Endothelial cell of umbilical vein (primary cell): ENCODE data around the gene RMC1. TPM values are rescaled to one million over a fixed set of nuclear protein-coding genes. Genes with fewer than 3 reads are reported as not detected.

ENCODE experiments used
- BruUV-seq: library from RNA; stranded (reverse); fragments of 400-500 nt; replicated peaks from 2 replicates; lab custom pipeline; 2021; lab: Mats Ljungman, UMichigan
- CTCF ChIA-PET: fragments of 300-600, 350-600 bp; sonication (Branson Sonifier 250); formaldehyde crosslinking; loops from one replicate; lab custom pipeline; 2021; ENCODE audit warnings: antibody characterized with exemption, inconsistent platforms; lab: Charles Lee
- POLR2A ChIA-PET: fragments of 300-600, 350-600 bp; sonication (Branson Sonifier 250); formaldehyde crosslinking; loops from one replicate; lab custom pipeline; 2021; ENCODE audit warnings: antibody characterized with exemption, inconsistent platforms; lab: Charles Lee
- DNase-seq: peaks from one replicate; pipeline ENCODE4 v3.0.0-alpha.2; 2011; ENCODE audit warnings: low read depth, low spot score
- FAIRE-seq: peaks from 2 replicates; lab custom pipeline; 2011; peaks lifted over from hg19 to GRCh38; lab: Jason Lieb, UNC
- H2AFZ ChIP-seq: 2 replicates; pipeline ENCODE4 v1.6.0; 2012; ENCODE audit warnings: low read depth, low read length, control low read depth, inconsistent platforms
- H3K27ac ChIP-seq: 2 replicates; pipeline ENCODE4 v1.5.1; 2011; ENCODE audit warnings: low read depth, mild to moderate bottlenecking, control low read depth, low read length, moderate library complexity; ENCODE audit not compliant: insufficient read depth
- H3K27me3 ChIP-seq, 2 experiments: 2 replicates each; pipeline versions ENCODE4 v1.6.0 to v1.6.1; 2011; ENCODE audit warnings: low read length in 2 of 2, mixed read lengths in 1 of 2; ENCODE audit not compliant: control insufficient read depth in 2 of 2, insufficient read depth in 2 of 2
- H3K36me3 ChIP-seq, 2 experiments: 2 replicates in 1 of 2; 3 replicates in 1 of 2; pipeline ENCODE4 v1.5.1; 2011; ENCODE audit warnings: low read length in 2 of 2, mild to moderate bottlenecking in 1 of 2, moderate library complexity in 1 of 2; ENCODE audit not compliant: control insufficient read depth in 2 of 2, insufficient read depth in 2 of 2; ENCODE audit errors: extremely low read depth in 1 of 2
- H3K4me1 ChIP-seq: 3 replicates; pipeline ENCODE4 v1.5.1; 2011; ENCODE audit warnings: mild to moderate bottlenecking, low read length; ENCODE audit not compliant: control insufficient read depth, insufficient read depth; ENCODE audit errors: extremely low read depth
- H3K4me2 ChIP-seq: 2 replicates; pipeline ENCODE4 v1.6.1; 2011; ENCODE audit warnings: low read length, control low read depth, mixed read lengths; ENCODE audit not compliant: insufficient read depth
- H3K4me3 ChIP-seq, 3 experiments: fragments of 200-600 bp in 1 of 3; sonication (generic), shearing (Covaris generic) in 1 of 3; replicated peaks in 1 of 3; 2 replicates each; pipeline ENCODE4 v1.5.1; 2011 to 2016; ENCODE audit warnings: control low read depth in 3 of 3, low read length in 3 of 3, mild to moderate bottlenecking in 2 of 3, inconsistent platforms in 1 of 3, low read depth in 1 of 3, moderate library complexity in 1 of 3; ENCODE audit not compliant: insufficient read depth in 1 of 3
- H3K79me2 ChIP-seq: 2 replicates; pipeline ENCODE4 v1.6.0; 2012; ENCODE audit warnings: low read length, inconsistent platforms; ENCODE audit not compliant: control insufficient read depth, insufficient read depth
- H3K9ac ChIP-seq: replicated peaks from 2 replicates; pipeline ENCODE3; 2011; ENCODE audit warnings: low read length, control low read depth; ENCODE audit not compliant: insufficient read depth; ENCODE audit errors: extremely low read depth
- H3K9me1 ChIP-seq: replicated peaks from 3 replicates; pipeline ENCODE4 v1.6.0; 2011; ENCODE audit warnings: mild to moderate bottlenecking, low read length; ENCODE audit not compliant: control insufficient read depth, insufficient read depth; ENCODE audit errors: extremely low read depth
- H3K9me3 ChIP-seq: replicated peaks from 2 replicates; pipeline ENCODE4 v1.5.1; 2012; ENCODE audit warnings: low read length, inconsistent platforms; ENCODE audit not compliant: control insufficient read depth, insufficient read depth
- H4K20me1 ChIP-seq: replicated peaks from 2 replicates; pipeline ENCODE3; 2011; ENCODE audit warnings: mild to moderate bottlenecking, low read length; ENCODE audit not compliant: control insufficient read depth, insufficient read depth; ENCODE audit errors: extremely low read depth
- CTCF ChIP-seq, 2 donors: IDR thresholded peaks; 1 replicate in 1 of 2; 2 replicates in 1 of 2; pipeline ENCODE4 v1.5.1; 2011; ENCODE audit warnings: low read length in 2 of 2, mild to moderate bottlenecking in 2 of 2, moderate library complexity in 2 of 2, control low read depth in 1 of 2, inconsistent platforms in 1 of 2, low read depth in 1 of 2; ENCODE audit not compliant: insufficient read depth in 1 of 2; ENCODE audit errors: extremely low read depth in 1 of 2
- EZH2 ChIP-seq: IDR thresholded peaks from 2 replicates; pipeline ENCODE4 v1.6.1; 2012; ENCODE audit warnings: borderline replicate concordance, low read depth, mild to moderate bottlenecking, moderate library complexity, low read length, inconsistent platforms; ENCODE audit not compliant: severe bottlenecking
- FOS ChIP-seq: IDR thresholded peaks from 2 replicates; pipeline ENCODE4 v1.6.1; 2011; ENCODE audit warnings: mild to moderate bottlenecking, low read length, moderate library complexity, borderline replicate concordance; ENCODE audit not compliant: insufficient read depth
- GATA2 ChIP-seq: IDR thresholded peaks from 2 replicates; pipeline ENCODE4 v1.7.0; 2011; ENCODE audit warnings: low read depth, mild to moderate bottlenecking, moderate library complexity, mixed read lengths, low read length; ENCODE audit not compliant: insufficient read length, insufficient read depth
- JUN ChIP-seq: IDR thresholded peaks from 2 replicates; pipeline ENCODE4 v1.6.1; 2011; ENCODE audit warnings: borderline replicate concordance, low read depth; ENCODE audit not compliant: insufficient read length, insufficient read depth
- MAX ChIP-seq: IDR thresholded peaks from 2 replicates; pipeline ENCODE4 v1.6.1; 2011; ENCODE audit not compliant: insufficient read depth, insufficient read length
- MYC ChIP-seq: IDR thresholded peaks from one replicate; pipeline ENCODE4 v1.6.1; 2011; ENCODE audit warnings: mild to moderate bottlenecking, low read depth, low read length
- POLR2A ChIP-seq: IDR thresholded peaks from 2 replicates; pipeline ENCODE4 v1.6.1; 2012; ENCODE audit warnings: low read depth, mild to moderate bottlenecking, control low read depth, low read length
- POLR2AphosphoS5 ChIP-seq: IDR thresholded peaks from 2 replicates; pipeline ENCODE4 v1.6.1; 2012; ENCODE audit warnings: low read depth, mild to moderate bottlenecking, control low read depth, low read length, moderate library complexity; ENCODE audit not compliant: insufficient read depth
- dilution Hi-C: fragments of 300-500 bp; cut with MboI; formaldehyde crosslinking; loops from one replicate; pipeline ENCODE4 v1.15.0; 2019; ENCODE audit warnings: low sequenced_read_pairs; ENCODE audit not compliant: extremely low pct_ligation_motif_present
- intact Hi-C: fragments of 100-400 bp; cut with micrococcal nuclease; formaldehyde crosslinking; loops from one replicate; pipeline ENCODE4 v1.10.0; 2022
- polyA plus RNA-seq, 4 experiments: library from polyadenylated mRNA; depleted of rRNA in 3 of 4; stranded (reverse) in 3 of 4; unstranded in 1 of 4; fragments of >200 nt; gene quantifications; 2 replicates each; pipeline versions ENCODE4 v1.2.1 to v1.2.3, GENCODE V29; 2011 to 2012; ENCODE audit warnings: missing spikeins in 1 of 4
- total RNA-seq: library from RNA; stranded (reverse); gene quantifications from 2 replicates; pipeline ENCODE4 v1.2.3, GENCODE V29; 2021

The RMC1 gene
- total and polyA plus RNA-seq, 2 donors (not counting 3 experiments of a cell fraction or from before 2014, with no cell fraction given) = 26.2 to 29.7 TPM

GRCh38 chr18:23548719-23549118, 45.4 kb downstream of the RMC1 start:
- no peak overlapping the region for H3K27ac ChIP-seq

GRCh38 chr18:23550898-23551297, 47.6 kb downstream of the RMC1 start:
- Histone ChIP-seq H3K9me1 (no peaks in the 10 kb centered on the region), H3K36me3 (peaks cover 10 to 11% of the 10 kb centered on the region in 2 experiments), H3K27me3 (no peaks in the 10 kb centered on the region), H3K4me2 (no peak overlapping the region), H3K27ac (no peak overlapping the region), H2AFZ (no peak overlapping the region), H3K4me3 (no peak overlapping the region), H4K20me1 (no peaks in the 10 kb centered on the region), H3K4me1 (no peaks in the 10 kb centered on the region), H3K79me2 (no peaks in the 10 kb centered on the region), H3K9ac (no peak overlapping the region), H3K9me3 (no peaks in the 10 kb centered on the region)
- TF ChIP-seq MYC (no peak), EZH2 (no peak), POLR2A (no peak), POLR2AphosphoS5 (no peak), FOS (no peak), MAX (no peak), JUN (no peak), CTCF (IDR thresholded peaks at IDR 0.05; ENCODE audit: extremely low read depth in 1 of 2, insufficient read depth in 1 of 2, low read depth in 1 of 2, low read length in 2 of 2) (no peak), GATA2 (no peak)
- ChIA-PET CTCF (no interaction called here), POLR2A (no interaction called here)
- no peak for DNase-seq
- dilution Hi-C loops (no loop called here), intact Hi-C loops (no loop called here)
- no peak for FAIRE-seq
- BruUV-seq = no TSS peak

More at GRCh38 chr18:23548719-23549118, 45.4 kb downstream of the RMC1 start:
- dilution Hi-C loops = no loop called here
- H4K20me1 ChIP-seq = no peaks in the 10 kb centered on the region
- TF ChIP-seq CTCF (IDR thresholded peaks at IDR 0.05; ENCODE audit: extremely low read depth in 1 of 2, insufficient read depth in 1 of 2, low read depth in 1 of 2, low read length in 2 of 2) = no peak
- no peak overlapping the region for H3K4me2 ChIP-seq
- ChIA-PET CTCF (interaction anchor here (1.9 kb wide), 1 partner anchor 33 kb away, joined by 4 read pairs; no protein-coding TSS in a partner anchor), POLR2A (no interaction called here)
- no peak overlapping the region for H2AFZ ChIP-seq
- no peaks in the 10 kb centered on the region for H3K9me3 ChIP-seq
- DNase-seq (no peak), FAIRE-seq (no peak)
- BruUV-seq = no TSS peak
- H3K4me3 ChIP-seq = no peak overlapping the region
- no peaks in the 10 kb centered on the region for H3K27me3 ChIP-seq
- intact Hi-C loops = no loop called here
- H3K36me3 ChIP-seq = peaks cover 7 to 10% of the 10 kb centered on the region in 2 experiments
- H3K4me1 ChIP-seq = no peaks in the 10 kb centered on the region
- no peak overlapping the region for H3K9ac ChIP-seq
- no peaks in the 10 kb centered on the region for H3K9me1 ChIP-seq
- H3K79me2 ChIP-seq = no peaks in the 10 kb centered on the region
